Liver (tissue), 9 donors: Measurements from ENCODE around the gene MAVS. TPM values are rescaled to one million over a fixed set of nuclear protein-coding genes. Genes with fewer than 3 reads are reported as not detected.

ENCODE experiments used
- DNase-seq: peaks from one replicate; pipeline ENCODE4 v3.0.0-alpha.2; 2017; ENCODE audit warnings: low spot score
- H3K27ac ChIP-seq, 2 donors: one replicate each; pipeline ENCODE4 v1.7.0; 2013; ENCODE audit warnings: inconsistent platforms in 2 of 2, low read length in 2 of 2, control low read depth in 1 of 2, low read depth in 1 of 2, mild to moderate bottlenecking in 1 of 2
- H3K27me3 ChIP-seq, 4 donors: one replicate each; pipeline versions ENCODE4 v1.6.1 to v1.7.0; 2013; ENCODE audit warnings: low read length in 3 of 4, inconsistent platforms in 1 of 4, mild to moderate bottlenecking in 1 of 4, moderate library complexity in 1 of 4; ENCODE audit not compliant: control insufficient read depth in 4 of 4, insufficient read depth in 4 of 4
- H3K36me3 ChIP-seq, 4 donors: one replicate each; pipeline versions ENCODE4 v1.6.1 to v1.7.0; 2013; ENCODE audit warnings: low read length in 3 of 4, mild to moderate bottlenecking in 3 of 4, low read depth in 1 of 4, moderate library complexity in 1 of 4; ENCODE audit not compliant: control insufficient read depth in 4 of 4, insufficient read depth in 3 of 4
- H3K4me1 ChIP-seq, 4 donors: one replicate each; pipeline versions ENCODE4 v1.6.1 to v1.7.0; 2013; ENCODE audit warnings: low read length in 3 of 4, mild to moderate bottlenecking in 3 of 4, moderate library complexity in 1 of 4; ENCODE audit not compliant: control insufficient read depth in 4 of 4, insufficient read depth in 4 of 4
- H3K4me3 ChIP-seq, 3 donors: one replicate each; pipeline versions ENCODE4 v1.6.1 to v1.7.0; 2013; ENCODE audit warnings: low read length in 3 of 3, control low read depth in 1 of 3, low read depth in 1 of 3, mild to moderate bottlenecking in 1 of 3
- H3K9ac ChIP-seq, 2 donors: one replicate each; pipeline ENCODE4 v1.7.0; 2013; ENCODE audit warnings: low read length in 2 of 2, mild to moderate bottlenecking in 2 of 2, moderate library complexity in 2 of 2, control low read depth in 1 of 2, low read depth in 1 of 2
- H3K9me3 ChIP-seq, 4 donors: one replicate each; pipeline versions ENCODE4 v1.6.1 to v1.7.0; 2013; ENCODE audit warnings: low read length in 3 of 4; ENCODE audit not compliant: control insufficient read depth in 4 of 4
- EGR1 ChIP-seq, 2 donors: IDR thresholded peaks; 2 replicates each; pipeline ENCODE4 v1.6.1; 2016 to 2018; ENCODE audit warnings: antibody characterized with exemption in 2 of 2, low read depth in 2 of 2
- FOXA1 ChIP-seq: IDR thresholded peaks from 2 replicates; pipeline ENCODE4 v1.6.1; 2016; ENCODE audit warnings: antibody characterized with exemption
- FOXA2 ChIP-seq: IDR thresholded peaks from 2 replicates; pipeline ENCODE4 v1.6.1; 2016; ENCODE audit warnings: antibody characterized with exemption
- GABPA ChIP-seq, 2 donors: IDR thresholded peaks in 1 of 2; conservative IDR thresholded peaks in 1 of 2; 2 replicates each; pipeline ENCODE4 v1.6.1; 2016; ENCODE audit warnings: antibody characterized with exemption in 2 of 2, mild to moderate bottlenecking in 1 of 2, moderate library complexity in 1 of 2
- HNF4A ChIP-seq, 2 donors: conservative IDR thresholded peaks; 2 replicates each; pipeline ENCODE4 v1.6.1; 2016; ENCODE audit warnings: antibody characterized with exemption in 2 of 2, mild to moderate bottlenecking in 2 of 2
- HNF4G ChIP-seq: IDR thresholded peaks from 2 replicates; pipeline ENCODE4 v1.6.1; 2016; ENCODE audit warnings: antibody characterized with exemption
- JUND ChIP-seq, 2 donors: IDR thresholded peaks; 2 replicates each; pipeline ENCODE4 v1.6.1; 2016; ENCODE audit warnings: antibody characterized with exemption in 2 of 2
- NR2F2 ChIP-seq: IDR thresholded peaks from 2 replicates; pipeline ENCODE4 v1.6.1; 2016; ENCODE audit warnings: antibody characterized with exemption
- RAD21 ChIP-seq, 2 donors: IDR thresholded peaks; 2 replicates each; pipeline ENCODE4 v1.6.1; 2016; ENCODE audit warnings: antibody characterized with exemption in 2 of 2, mild to moderate bottlenecking in 2 of 2
- RXRA ChIP-seq, 2 donors: IDR thresholded peaks; 2 replicates each; pipeline ENCODE4 v1.6.1; 2017 to 2018; ENCODE audit warnings: antibody characterized with exemption in 2 of 2, mild to moderate bottlenecking in 1 of 2
- SP1 ChIP-seq: IDR thresholded peaks from 2 replicates; pipeline ENCODE4 v1.6.1; 2018; ENCODE audit warnings: antibody characterized with exemption, mild to moderate bottlenecking
- TAF1 ChIP-seq: conservative IDR thresholded peaks from 2 replicates; pipeline ENCODE4 v1.6.1; 2016; ENCODE audit warnings: antibody characterized with exemption, mild to moderate bottlenecking
- YY1 ChIP-seq: IDR thresholded peaks from 2 replicates; pipeline ENCODE4 v1.6.1; 2016; ENCODE audit warnings: antibody characterized with exemption, mild to moderate bottlenecking
- WGBS: extraction: QIAGEN DNeasy Blood & Tissue Kit; methylation state at CpG from one replicate; pipeline ENCODE4 v1.1.7; 2013; 5-methylcytosine and 5-hydroxymethylcytosine counted together
- polyA plus RNA-seq, 2 donors: library from polyadenylated mRNA; stranded (reverse) in 1 of 2; unstranded in 1 of 2; fragments of 200-250 nt in 1 of 2; fragments of >200 nt in 1 of 2; fragmentation: Nextera tagmentation in 1 of 2; extraction: Ambion mirVana in 1 of 2; gene quantifications; one replicate each; pipeline versions ENCODE4 v1.2.1 to v1.2.3, GENCODE V29; 2013 to 2015
- total RNA-seq, 2 donors: library from RNA; depleted of rRNA; stranded (reverse); fragments of >200 nt; gene quantifications; one replicate each; pipeline ENCODE4 v1.2.3, GENCODE V29; 2014
- TF ChIP-seq, protein P1 (sequence below): IDR thresholded peaks from 2 replicates; pipeline ENCODE4 v1.6.1; 2016; ENCODE audit warnings: antibody characterized with exemption
- TF ChIP-seq, protein P2 (sequence below): IDR thresholded peaks from 2 replicates; pipeline ENCODE4 v1.6.1; 2016; ENCODE audit warnings: antibody characterized with exemption
- TF ChIP-seq, protein P3 (sequence below): IDR thresholded peaks from 2 replicates; pipeline ENCODE4 v1.6.1; 2016; ENCODE audit warnings: antibody characterized with exemption, mild to moderate bottlenecking
- TF ChIP-seq, protein P4 (sequence below): fragments of 150-350 bp; IDR thresholded peaks from 2 replicates; pipeline ENCODE4 v1.5.1; 2017; ENCODE audit warnings: improper control_type of control experiment, low read depth, low read length; ENCODE audit not compliant: missing input control
- TF ChIP-seq, protein P5 (sequence below): IDR thresholded peaks from 2 replicates; pipeline ENCODE4 v1.6.1; 2016; ENCODE audit warnings: antibody characterized with exemption
- donor health status: healthy.
- donor health status: healthy.
- donor health status: healthy.
- donor health status: healthy.
- donor health status: healthy.

Gene MAVS
- total and polyA plus RNA-seq, 4 donors = 4.7 to 20.9 (median 11.9) TPM

DNA sequence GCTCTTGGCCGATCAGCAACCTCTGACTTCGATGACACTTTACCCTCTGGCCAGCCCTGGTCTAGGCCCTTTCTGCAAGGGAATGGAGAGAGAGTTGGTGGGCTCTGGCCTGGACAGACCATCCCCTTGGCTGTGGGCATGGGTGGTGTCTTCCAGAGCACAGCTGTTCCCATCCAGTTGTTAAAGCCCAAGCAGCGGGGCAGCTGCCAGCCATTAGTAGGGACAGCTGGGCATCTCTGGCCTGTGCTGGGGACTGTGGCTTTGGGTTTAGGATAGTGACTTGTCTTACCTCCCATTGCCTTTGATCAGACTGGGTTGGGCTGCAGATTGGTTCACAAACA, 47.8 kb upstream of the MAVS start (continued):
- TF ChIP-seq, protein P1, sequence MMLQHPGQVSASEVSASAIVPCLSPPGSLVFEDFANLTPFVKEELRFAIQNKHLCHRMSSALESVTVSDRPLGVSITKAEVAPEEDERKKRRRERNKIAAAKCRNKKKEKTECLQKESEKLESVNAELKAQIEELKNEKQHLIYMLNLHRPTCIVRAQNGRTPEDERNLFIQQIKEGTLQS = no peak
- TF ChIP-seq, protein P2, sequence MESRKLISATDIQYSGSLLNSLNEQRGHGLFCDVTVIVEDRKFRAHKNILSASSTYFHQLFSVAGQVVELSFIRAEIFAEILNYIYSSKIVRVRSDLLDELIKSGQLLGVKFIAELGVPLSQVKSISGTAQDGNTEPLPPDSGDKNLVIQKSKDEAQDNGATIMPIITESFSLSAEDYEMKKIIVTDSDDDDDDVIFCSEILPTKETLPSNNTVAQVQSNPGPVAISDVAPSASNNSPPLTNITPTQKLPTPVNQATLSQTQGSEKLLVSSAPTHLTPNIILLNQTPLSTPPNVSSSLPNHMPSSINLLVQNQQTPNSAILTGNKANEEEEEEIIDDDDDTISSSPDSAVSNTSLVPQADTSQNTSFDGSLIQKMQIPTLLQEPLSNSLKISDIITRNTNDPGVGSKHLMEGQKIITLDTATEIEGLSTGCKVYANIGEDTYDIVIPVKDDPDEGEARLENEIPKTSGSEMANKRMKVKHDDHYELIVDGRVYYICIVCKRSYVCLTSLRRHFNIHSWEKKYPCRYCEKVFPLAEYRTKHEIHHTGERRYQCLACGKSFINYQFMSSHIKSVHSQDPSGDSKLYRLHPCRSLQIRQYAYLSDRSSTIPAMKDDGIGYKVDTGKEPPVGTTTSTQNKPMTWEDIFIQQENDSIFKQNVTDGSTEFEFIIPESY = no peak

DNA sequence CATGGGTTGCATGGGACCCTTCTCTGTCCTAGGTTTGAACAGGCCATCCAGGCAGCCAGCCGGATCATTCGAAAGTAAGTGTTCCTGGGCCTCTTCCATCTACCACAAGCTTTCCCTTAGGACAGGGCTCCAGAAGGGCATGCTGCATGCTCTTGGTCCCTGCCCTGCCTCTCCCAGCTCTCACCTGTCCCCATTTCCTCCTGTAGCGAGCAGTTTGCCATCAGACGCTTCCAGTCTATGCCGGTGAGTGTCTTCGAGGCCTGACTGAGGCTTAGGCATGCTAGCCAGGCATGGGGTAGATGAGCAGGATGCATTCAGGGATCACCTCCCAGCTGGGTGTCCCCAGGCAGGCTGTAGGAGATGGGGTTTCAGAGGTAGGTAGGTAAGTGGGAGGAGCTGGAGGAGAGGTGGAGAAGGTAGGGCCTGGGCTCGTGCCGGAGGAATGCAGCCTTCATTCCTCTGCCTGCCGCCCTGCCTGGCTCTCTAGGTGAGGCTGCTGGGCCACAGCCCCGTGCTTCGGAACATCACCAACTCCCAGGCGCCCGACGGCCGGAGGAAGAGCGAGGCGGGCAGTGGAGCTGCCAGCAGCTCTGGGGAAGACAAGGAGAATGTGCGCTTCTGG, 46.3 kb upstream of the MAVS start:
- H3K4me1 ChIP-seq = peaks cover 14 to 40% (median 30%) of the 10 kb centered on the region in 4 donors

More for the DNA sequence above, 46.3 kb upstream of the MAVS start:
- TF ChIP-seq, protein P3, sequence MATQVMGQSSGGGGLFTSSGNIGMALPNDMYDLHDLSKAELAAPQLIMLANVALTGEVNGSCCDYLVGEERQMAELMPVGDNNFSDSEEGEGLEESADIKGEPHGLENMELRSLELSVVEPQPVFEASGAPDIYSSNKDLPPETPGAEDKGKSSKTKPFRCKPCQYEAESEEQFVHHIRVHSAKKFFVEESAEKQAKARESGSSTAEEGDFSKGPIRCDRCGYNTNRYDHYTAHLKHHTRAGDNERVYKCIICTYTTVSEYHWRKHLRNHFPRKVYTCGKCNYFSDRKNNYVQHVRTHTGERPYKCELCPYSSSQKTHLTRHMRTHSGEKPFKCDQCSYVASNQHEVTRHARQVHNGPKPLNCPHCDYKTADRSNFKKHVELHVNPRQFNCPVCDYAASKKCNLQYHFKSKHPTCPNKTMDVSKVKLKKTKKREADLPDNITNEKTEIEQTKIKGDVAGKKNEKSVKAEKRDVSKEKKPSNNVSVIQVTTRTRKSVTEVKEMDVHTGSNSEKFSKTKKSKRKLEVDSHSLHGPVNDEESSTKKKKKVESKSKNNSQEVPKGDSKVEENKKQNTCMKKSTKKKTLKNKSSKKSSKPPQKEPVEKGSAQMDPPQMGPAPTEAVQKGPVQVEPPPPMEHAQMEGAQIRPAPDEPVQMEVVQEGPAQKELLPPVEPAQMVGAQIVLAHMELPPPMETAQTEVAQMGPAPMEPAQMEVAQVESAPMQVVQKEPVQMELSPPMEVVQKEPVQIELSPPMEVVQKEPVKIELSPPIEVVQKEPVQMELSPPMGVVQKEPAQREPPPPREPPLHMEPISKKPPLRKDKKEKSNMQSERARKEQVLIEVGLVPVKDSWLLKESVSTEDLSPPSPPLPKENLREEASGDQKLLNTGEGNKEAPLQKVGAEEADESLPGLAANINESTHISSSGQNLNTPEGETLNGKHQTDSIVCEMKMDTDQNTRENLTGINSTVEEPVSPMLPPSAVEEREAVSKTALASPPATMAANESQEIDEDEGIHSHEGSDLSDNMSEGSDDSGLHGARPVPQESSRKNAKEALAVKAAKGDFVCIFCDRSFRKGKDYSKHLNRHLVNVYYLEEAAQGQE = no peak
- TF ChIP-seq RXRA (IDR thresholded peaks at IDR 0.05) (no peak), SP1 (no peak), FOXA2 (no peak), HNF4G (no peak), YY1 (no peak), TAF1 (no peak), FOXA1 (no peak), JUND (IDR thresholded peaks at IDR 0.05) (no peak), GABPA (IDR thresholded peaks at IDR 0.05 in 1 of 2, conservative IDR thresholded peaks at IDR 0.05 in 1 of 2) (no peak), HNF4A (conservative IDR thresholded peaks at IDR 0.05) (no peak), NR2F2 (no peak), RAD21 (IDR thresholded peaks at IDR 0.05) (no peak), EGR1 (IDR thresholded peaks at IDR 0.05; ENCODE audit: low read depth in 2 of 2) (no peak)
- TF ChIP-seq, protein P2 = no peak
- TF ChIP-seq, protein P4, sequence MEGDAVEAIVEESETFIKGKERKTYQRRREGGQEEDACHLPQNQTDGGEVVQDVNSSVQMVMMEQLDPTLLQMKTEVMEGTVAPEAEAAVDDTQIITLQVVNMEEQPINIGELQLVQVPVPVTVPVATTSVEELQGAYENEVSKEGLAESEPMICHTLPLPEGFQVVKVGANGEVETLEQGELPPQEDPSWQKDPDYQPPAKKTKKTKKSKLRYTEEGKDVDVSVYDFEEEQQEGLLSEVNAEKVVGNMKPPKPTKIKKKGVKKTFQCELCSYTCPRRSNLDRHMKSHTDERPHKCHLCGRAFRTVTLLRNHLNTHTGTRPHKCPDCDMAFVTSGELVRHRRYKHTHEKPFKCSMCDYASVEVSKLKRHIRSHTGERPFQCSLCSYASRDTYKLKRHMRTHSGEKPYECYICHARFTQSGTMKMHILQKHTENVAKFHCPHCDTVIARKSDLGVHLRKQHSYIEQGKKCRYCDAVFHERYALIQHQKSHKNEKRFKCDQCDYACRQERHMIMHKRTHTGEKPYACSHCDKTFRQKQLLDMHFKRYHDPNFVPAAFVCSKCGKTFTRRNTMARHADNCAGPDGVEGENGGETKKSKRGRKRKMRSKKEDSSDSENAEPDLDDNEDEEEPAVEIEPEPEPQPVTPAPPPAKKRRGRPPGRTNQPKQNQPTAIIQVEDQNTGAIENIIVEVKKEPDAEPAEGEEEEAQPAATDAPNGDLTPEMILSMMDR = no peak
- TF ChIP-seq, protein P5, sequence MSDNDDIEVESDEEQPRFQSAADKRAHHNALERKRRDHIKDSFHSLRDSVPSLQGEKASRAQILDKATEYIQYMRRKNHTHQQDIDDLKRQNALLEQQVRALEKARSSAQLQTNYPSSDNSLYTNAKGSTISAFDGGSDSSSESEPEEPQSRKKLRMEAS = no peak
- TF ChIP-seq, protein P1 = no peak
- 95% methylated on average over 18 of the region's 18 CpGs for WGBS
- Histone ChIP-seq H3K27ac (no peak overlapping the region), H3K4me3 (no peak overlapping the region), H3K9ac (no peak overlapping the region), H3K27me3 (no peaks in the 10 kb centered on the region), H3K36me3 (peaks cover 0 to 8% (median 4%) of the 10 kb centered on the region in 4 donors), H3K9me3 (no peaks in the 10 kb centered on the region)
- no peak for DNase-seq
